ENCODE results near the gene KHDC4. TPM values are rescaled to one million over a fixed set of nuclear protein-coding genes. Genes with fewer than 3 reads are reported as not detected.

KHDC4 gene
- total RNA-seq, 1 donor from 2014 or later, result 48.2 TPM

GRCh38 chr1:155982106-155982505 lies 47.9 kb upstream of the KHDC4 start:
- Mint-ChIP-seq H3K9me3 (ENCODE audit: unreplicated experiment) (no peaks in the 10 kb centered on the region), H3K36me3 (ENCODE audit: low read depth, unreplicated experiment) (peaks cover 4% of the 10 kb centered on the region), H3K4me1 (ENCODE audit: low read depth, unreplicated experiment) (peaks cover 44% of the 10 kb centered on the region), H3K4me3 (ENCODE audit: unreplicated experiment) (peak overlapping the region; percentile 95), H3K27me3 (ENCODE audit: low read depth, unreplicated experiment) (no peaks in the 10 kb centered on the region), H3K27ac (ENCODE audit: unreplicated experiment) (peak overlapping the region; percentile 82)
- FAIRE-seq (no peak), DNase-seq (ENCODE audit: low read depth) (no peak)
- peak overlapping the region; percentile 41 for H3K4me3 ChIP-seq (ENCODE audit: insufficient read depth, low read depth, low read length)
- no peaks in the 10 kb centered on the region for H3K36me3 ChIP-seq (ENCODE audit: insufficient read depth, low read length)
- H3K4me1 ChIP-seq (ENCODE audit: insufficient read depth, low read length), result peaks cover 59% of the 10 kb centered on the region
- H3K9ac ChIP-seq (ENCODE audit: low read length), result peak overlapping the region; percentile 69
- H3K9me3 ChIP-seq (ENCODE audit: insufficient read depth, low read depth, low read length), result no peaks in the 10 kb centered on the region
- peak overlapping the region; percentile 92 for H3K27ac ChIP-seq (ENCODE audit: low read depth, low read length)
- H4K20me1 ChIP-seq (ENCODE audit: insufficient read depth, low read length), result peaks cover 6% of the 10 kb centered on the region
- H2AFZ ChIP-seq (ENCODE audit: low read depth, low read length), result no peak overlapping the region
- H3K79me2 ChIP-seq (ENCODE audit: insufficient read depth, low read length), result peaks cover 52% of the 10 kb centered on the region
- no peak for TF ChIP-seq CTCF (IDR thresholded peaks at IDR 0.05; ENCODE audit: insufficient read depth, low read depth, low read length)
- TF ChIP-seq EZH2 (IDR thresholded peaks at IDR 0.05; ENCODE audit: insufficient read depth, low read length), result no peak
- no peaks in the 10 kb centered on the region for H3K27me3 ChIP-seq (ENCODE audit: insufficient read depth, low read length)
- peak overlapping the region; percentile 96 for H3K4me2 ChIP-seq (ENCODE audit: low read length)

GRCh38 chr1:155981266-155982088 lies 47.3 kb upstream of the KHDC4 start:
- H3K9me3 ChIP-seq (ENCODE audit: insufficient read depth, low read depth, low read length), result no peaks in the 10 kb centered on the region
- Mint-ChIP-seq H3K27ac (ENCODE audit: unreplicated experiment) (peak overlapping the region; percentile 82), H3K27me3 (ENCODE audit: low read depth, unreplicated experiment) (no peaks in the 10 kb centered on the region), H3K9me3 (ENCODE audit: unreplicated experiment) (no peaks in the 10 kb centered on the region), H3K36me3 (ENCODE audit: low read depth, unreplicated experiment) (peaks cover 4% of the 10 kb centered on the region), H3K4me3 (ENCODE audit: unreplicated experiment) (peak overlapping the region; percentile 95), H3K4me1 (ENCODE audit: low read depth, unreplicated experiment) (peaks cover 45% of the 10 kb centered on the region)
- peak overlapping the region; percentile 92 for H3K27ac ChIP-seq (ENCODE audit: low read depth, low read length)
- H2AFZ ChIP-seq (ENCODE audit: low read depth, low read length), result peak overlapping the region; percentile 23
- H3K27me3 ChIP-seq (ENCODE audit: insufficient read depth, low read length), result no peaks in the 10 kb centered on the region
- H3K4me3 ChIP-seq (ENCODE audit: insufficient read depth, low read depth, low read length), result peak overlapping the region; percentile 41
- H3K4me1 ChIP-seq (ENCODE audit: insufficient read depth, low read length), result peaks cover 64% of the 10 kb centered on the region
- peak overlapping the region; percentile 96 for H3K4me2 ChIP-seq (ENCODE audit: low read length)
- peak overlapping the region; percentile 69 for H3K9ac ChIP-seq (ENCODE audit: low read length)
- DNase-seq (ENCODE audit: low read depth), result peak; percentile 68
- peaks cover 58% of the 10 kb centered on the region for H3K79me2 ChIP-seq (ENCODE audit: insufficient read depth, low read length)
- no peak for TF ChIP-seq EZH2 (IDR thresholded peaks at IDR 0.05; ENCODE audit: insufficient read depth, low read length)
- no peak for TF ChIP-seq CTCF (IDR thresholded peaks at IDR 0.05; ENCODE audit: insufficient read depth, low read depth, low read length)
- peaks cover 13% of the 10 kb centered on the region for H4K20me1 ChIP-seq (ENCODE audit: insufficient read depth, low read length)
- no peaks in the 10 kb centered on the region for H3K36me3 ChIP-seq (ENCODE audit: insufficient read depth, low read length)
- FAIRE-seq, result no peak
